B cell (primary cell): ENCODE results near the gene FSHR.

Experiments used
- EZH2 ChIP-seq: IDR thresholded peaks from 2 replicates; pipeline ENCODE4 v1.6.1; 2012; ENCODE audit warnings: borderline replicate concordance, low read depth, mild to moderate bottlenecking, moderate library complexity, low read length; ENCODE audit not compliant: insufficient read depth, poor library complexity, severe bottlenecking
- TF ChIP-seq, protein P1 (sequence below): fragments of 200-600 bp; IDR thresholded peaks from one replicate; pipeline ENCODE4 v1.8.0; 2022; ENCODE audit warnings: antibody characterized with exemption, mild to moderate bottlenecking

- TF ChIP-seq, protein P1, sequence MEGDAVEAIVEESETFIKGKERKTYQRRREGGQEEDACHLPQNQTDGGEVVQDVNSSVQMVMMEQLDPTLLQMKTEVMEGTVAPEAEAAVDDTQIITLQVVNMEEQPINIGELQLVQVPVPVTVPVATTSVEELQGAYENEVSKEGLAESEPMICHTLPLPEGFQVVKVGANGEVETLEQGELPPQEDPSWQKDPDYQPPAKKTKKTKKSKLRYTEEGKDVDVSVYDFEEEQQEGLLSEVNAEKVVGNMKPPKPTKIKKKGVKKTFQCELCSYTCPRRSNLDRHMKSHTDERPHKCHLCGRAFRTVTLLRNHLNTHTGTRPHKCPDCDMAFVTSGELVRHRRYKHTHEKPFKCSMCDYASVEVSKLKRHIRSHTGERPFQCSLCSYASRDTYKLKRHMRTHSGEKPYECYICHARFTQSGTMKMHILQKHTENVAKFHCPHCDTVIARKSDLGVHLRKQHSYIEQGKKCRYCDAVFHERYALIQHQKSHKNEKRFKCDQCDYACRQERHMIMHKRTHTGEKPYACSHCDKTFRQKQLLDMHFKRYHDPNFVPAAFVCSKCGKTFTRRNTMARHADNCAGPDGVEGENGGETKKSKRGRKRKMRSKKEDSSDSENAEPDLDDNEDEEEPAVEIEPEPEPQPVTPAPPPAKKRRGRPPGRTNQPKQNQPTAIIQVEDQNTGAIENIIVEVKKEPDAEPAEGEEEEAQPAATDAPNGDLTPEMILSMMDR, result no peak
- TF ChIP-seq EZH2, result no peak
Observed at GRCh38 chr2:49123600-49123999, 30.7 kb downstream of the FSHR start.
